ENCODE measurements around the gene COA3. TPM values are rescaled to one million over a fixed set of nuclear protein-coding genes. Genes with fewer than 3 reads are reported as not detected.

Gene COA3
- polyA plus RNA-seq, 4 donors = 101 to 317 (median 296) TPM

DNA sequence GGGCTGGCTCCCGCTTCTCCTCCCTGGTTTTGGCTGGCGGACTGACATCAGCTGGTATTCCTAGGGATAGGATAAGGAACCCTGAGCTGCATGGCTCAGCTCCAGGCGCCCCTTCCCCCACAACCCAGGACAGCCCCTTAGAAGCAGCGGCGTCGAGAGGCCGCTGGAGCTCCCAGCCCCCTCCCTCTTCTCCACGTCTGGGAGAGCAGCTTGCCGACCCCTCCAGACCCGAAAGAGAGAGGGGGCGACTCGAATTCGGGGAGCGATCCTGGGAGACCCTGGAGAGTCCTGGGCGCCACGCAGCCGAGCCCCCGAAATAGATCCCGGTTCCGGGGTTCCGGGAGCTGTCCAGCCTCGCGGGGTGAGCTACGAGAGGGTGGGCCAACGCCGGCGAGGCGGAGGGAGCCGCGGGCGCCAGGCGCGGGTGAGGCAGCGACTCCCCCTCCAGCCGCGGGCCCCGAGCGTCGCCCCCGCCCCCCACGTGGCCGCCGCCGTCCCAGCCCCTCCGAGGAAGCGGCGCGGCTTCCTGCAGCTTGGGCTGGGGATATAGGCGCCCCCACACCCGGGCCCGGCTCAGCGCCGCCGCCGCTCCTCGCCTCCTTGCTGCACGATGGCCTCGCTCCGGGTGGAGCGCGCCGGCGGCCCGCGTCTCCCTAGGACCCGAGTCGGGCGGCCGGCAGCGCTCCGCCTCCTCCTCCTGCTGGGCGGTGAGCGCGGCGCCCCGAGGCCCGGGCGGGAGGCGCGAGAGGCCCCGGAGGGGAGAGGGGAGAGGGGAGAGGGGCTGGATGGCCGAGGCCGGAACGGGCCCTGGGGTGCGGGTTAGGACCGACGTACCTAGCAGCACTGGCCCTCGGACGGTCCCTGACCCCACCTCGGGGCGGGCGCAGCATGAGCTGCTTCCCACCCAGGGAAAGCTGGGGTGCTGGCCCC lies 37.6 kb downstream of the COA3 start, which contains the start of gene RAMP2:
Gene RAMP2, plus strand, starts transcription at position 576 of the 930 bp plus-strand sequence. Its CDS starts 35 bp downstream, at position 611.
- DNase-seq (peak; percentile 11 to 63), FAIRE-seq (no peak)
- Histone ChIP-seq H3K27me3 (ENCODE audit: control insufficient read depth in 3 of 3, insufficient read depth in 3 of 3, low read length in 3 of 3) (peaks cover 0 to 12% (median 3%) of the 10 kb centered on the region in 3 donors), H3K27ac (ENCODE audit: low read depth in 1 of 3, low read length in 2 of 3) (peak within 1 kb of the TSS in 2 of 3 donors; percentile 1 to 24), H3K36me3 (ENCODE audit: control insufficient read depth in 3 of 3, insufficient read depth in 2 of 3, low read depth in 1 of 3, low read length in 3 of 3) (no peaks in the 10 kb centered on the region), H3K4me1 (ENCODE audit: control insufficient read depth in 3 of 3, insufficient read depth in 2 of 3, low read depth in 1 of 3, low read length in 2 of 3) (peaks cover 0 to 22% (median 0%) of the 10 kb centered on the region in 3 donors), H3K4me3 (ENCODE audit: low read depth in 1 of 3, low read length in 3 of 3) (peak within 1 kb of the TSS; percentile 20 to 57 (median 50)), H3K9me3 (ENCODE audit: control insufficient read depth in 2 of 2, insufficient read depth in 1 of 2, low read depth in 1 of 2, low read length in 1 of 2) (no peaks in the 10 kb centered on the region)
- WGBS, 3 donors = 3 to 5% (median 4%) methylated on average over 54 to 92 of the region's 92 CpGs

DNA sequence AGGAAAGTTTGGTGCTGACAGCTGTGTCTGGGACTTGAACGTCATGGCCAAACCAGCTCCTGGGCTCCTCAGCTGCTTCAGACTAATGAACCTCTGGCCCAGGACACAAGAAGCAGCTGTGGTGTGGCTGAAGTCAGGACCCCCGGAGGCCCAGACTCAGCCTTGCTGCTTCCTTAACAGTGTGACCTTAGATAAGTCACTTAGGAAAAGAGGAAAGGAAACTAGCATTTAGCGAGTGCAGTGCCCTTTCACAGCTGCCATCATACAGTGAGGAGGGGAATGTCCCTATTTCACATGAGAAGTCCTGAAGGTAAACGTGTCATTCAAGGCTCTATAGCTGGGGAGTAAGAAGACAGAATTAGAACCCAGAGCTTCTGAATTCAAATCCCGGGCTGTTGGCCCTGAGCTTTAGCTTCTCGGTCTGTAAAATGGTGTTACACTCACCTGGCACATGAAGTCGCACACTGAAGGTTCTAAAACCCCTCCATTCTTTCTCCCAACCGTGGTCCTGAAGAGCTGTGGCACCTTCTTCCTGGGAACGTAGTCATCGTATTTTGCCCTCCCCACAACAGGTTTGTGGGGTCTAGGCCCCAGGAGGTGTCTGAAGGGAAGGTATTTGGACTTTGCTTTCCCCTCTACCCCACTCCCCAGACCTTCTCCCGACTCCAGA lies 38.4 kb downstream of the COA3 start:
- no peak overlapping the region for H3K27ac ChIP-seq (ENCODE audit: low read depth in 1 of 3, low read length in 2 of 3)
- H3K9me3 ChIP-seq (ENCODE audit: control insufficient read depth in 2 of 2, insufficient read depth in 1 of 2, low read depth in 1 of 2, low read length in 1 of 2) = no peaks in the 10 kb centered on the region
- FAIRE-seq = no peak
- 29 to 43% (median 38%) methylated on average over 11 of the region's 11 CpGs for WGBS, 3 donors
- peaks cover 0 to 22% (median 0%) of the 10 kb centered on the region in 3 donors for H3K4me1 ChIP-seq (ENCODE audit: control insufficient read depth in 3 of 3, insufficient read depth in 2 of 3, low read depth in 1 of 3, low read length in 2 of 3)
- no peaks in the 10 kb centered on the region for H3K36me3 ChIP-seq (ENCODE audit: control insufficient read depth in 3 of 3, insufficient read depth in 2 of 3, low read depth in 1 of 3, low read length in 3 of 3)
- peak overlapping the region in 2 of 3 donors; percentile 50 to 57 for H3K4me3 ChIP-seq (ENCODE audit: low read depth in 1 of 3, low read length in 3 of 3)
- H3K27me3 ChIP-seq (ENCODE audit: control insufficient read depth in 3 of 3, insufficient read depth in 3 of 3, low read length in 3 of 3) = peaks cover 0 to 12% (median 3%) of the 10 kb centered on the region in 3 donors
- no peak for DNase-seq

GRCh38 chr17:42754782-42755181 lies 43.7 kb downstream of the COA3 start:
- DNase-seq = no peak
- peaks cover 0 to under 1% (median 0%) of the 10 kb centered on the region in 3 donors for H3K4me1 ChIP-seq (ENCODE audit: control insufficient read depth in 3 of 3, insufficient read depth in 2 of 3, low read depth in 1 of 3, low read length in 2 of 3)

DNA sequence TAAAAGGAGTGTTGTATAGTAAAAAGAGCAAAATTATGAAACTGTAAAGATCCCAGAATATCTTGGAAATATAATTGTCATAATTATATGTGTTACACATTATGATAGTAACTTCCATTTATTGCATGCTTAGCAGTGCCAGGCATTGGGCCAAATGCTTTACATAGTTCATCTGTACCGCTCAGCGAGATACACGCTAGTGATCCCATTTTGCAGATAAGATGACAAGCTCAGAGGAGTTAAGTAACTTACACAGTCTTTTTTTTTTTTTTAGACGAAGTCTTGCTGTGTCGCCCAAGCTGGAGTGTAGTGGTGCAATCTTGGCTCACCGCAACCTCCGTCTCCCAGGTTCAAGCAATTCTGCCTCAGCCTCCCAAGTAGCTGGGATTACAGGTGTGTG lies 46.9 kb downstream of the COA3 start:
- Histone ChIP-seq H3K4me3 (ENCODE audit: low read depth in 1 of 3, low read length in 3 of 3) (no peak overlapping the region), H3K36me3 (ENCODE audit: control insufficient read depth in 3 of 3, insufficient read depth in 2 of 3, low read depth in 1 of 3, low read length in 3 of 3) (no peaks in the 10 kb centered on the region), H3K4me1 (ENCODE audit: control insufficient read depth in 3 of 3, insufficient read depth in 2 of 3, low read depth in 1 of 3, low read length in 2 of 3) (no peaks in the 10 kb centered on the region), H3K27ac (ENCODE audit: low read depth in 1 of 3, low read length in 2 of 3) (no peak overlapping the region), H3K27me3 (ENCODE audit: control insufficient read depth in 3 of 3, insufficient read depth in 3 of 3, low read length in 3 of 3) (no peaks in the 10 kb centered on the region), H3K9me3 (ENCODE audit: control insufficient read depth in 2 of 2, insufficient read depth in 1 of 2, low read depth in 1 of 2, low read length in 1 of 2) (no peaks in the 10 kb centered on the region)
- DNase-seq (no peak), FAIRE-seq (no peak)
- WGBS, 3 donors = 56 to 65% (median 59%) methylated on average over 7 of the region's 7 CpGs

More at GRCh38 chr17:42754782-42755181, 43.7 kb downstream of the COA3 start:
- no peaks in the 10 kb centered on the region for H3K27me3 ChIP-seq (ENCODE audit: control insufficient read depth in 3 of 3, insufficient read depth in 3 of 3, low read length in 3 of 3)
- H3K4me3 ChIP-seq (ENCODE audit: low read depth in 1 of 3, low read length in 3 of 3) = no peak overlapping the region
- no peak overlapping the region for H3K27ac ChIP-seq (ENCODE audit: low read depth in 1 of 3, low read length in 2 of 3)
- 58 to 73% (median 69%) methylated on average over 3 of the region's 3 CpGs for WGBS, 3 donors
- H3K36me3 ChIP-seq (ENCODE audit: control insufficient read depth in 3 of 3, insufficient read depth in 2 of 3, low read depth in 1 of 3, low read length in 3 of 3) = no peaks in the 10 kb centered on the region
- H3K9me3 ChIP-seq (ENCODE audit: control insufficient read depth in 2 of 2, insufficient read depth in 1 of 2, low read depth in 1 of 2, low read length in 1 of 2) = no peaks in the 10 kb centered on the region
- no peak for FAIRE-seq

- Histone ChIP-seq H3K36me3 (ENCODE audit: control insufficient read depth in 3 of 3, insufficient read depth in 2 of 3, low read depth in 1 of 3, low read length in 3 of 3) (no peaks in the 10 kb centered on the region), H3K9me3 (ENCODE audit: control insufficient read depth in 2 of 2, insufficient read depth in 1 of 2, low read depth in 1 of 2, low read length in 1 of 2) (no peaks in the 10 kb centered on the region), H3K4me3 (ENCODE audit: low read depth in 1 of 3, low read length in 3 of 3) (no peak overlapping the region), H3K4me1 (ENCODE audit: control insufficient read depth in 3 of 3, insufficient read depth in 2 of 3, low read depth in 1 of 3, low read length in 2 of 3) (no peaks in the 10 kb centered on the region), H3K27me3 (ENCODE audit: control insufficient read depth in 3 of 3, insufficient read depth in 3 of 3, low read length in 3 of 3) (no peaks in the 10 kb centered on the region), H3K27ac (ENCODE audit: low read depth in 1 of 3, low read length in 2 of 3) (peak overlapping the region in 1 of 3 donors; percentile 63)
- WGBS, 3 donors = 36 to 57% (median 43%) methylated on average over 3 of the region's 3 CpGs
- DNase-seq (no peak), FAIRE-seq (no peak)
These were observed 47.7 kb downstream of the COA3 start for GRCh38 chr17:42750739-42751344.

DNA sequence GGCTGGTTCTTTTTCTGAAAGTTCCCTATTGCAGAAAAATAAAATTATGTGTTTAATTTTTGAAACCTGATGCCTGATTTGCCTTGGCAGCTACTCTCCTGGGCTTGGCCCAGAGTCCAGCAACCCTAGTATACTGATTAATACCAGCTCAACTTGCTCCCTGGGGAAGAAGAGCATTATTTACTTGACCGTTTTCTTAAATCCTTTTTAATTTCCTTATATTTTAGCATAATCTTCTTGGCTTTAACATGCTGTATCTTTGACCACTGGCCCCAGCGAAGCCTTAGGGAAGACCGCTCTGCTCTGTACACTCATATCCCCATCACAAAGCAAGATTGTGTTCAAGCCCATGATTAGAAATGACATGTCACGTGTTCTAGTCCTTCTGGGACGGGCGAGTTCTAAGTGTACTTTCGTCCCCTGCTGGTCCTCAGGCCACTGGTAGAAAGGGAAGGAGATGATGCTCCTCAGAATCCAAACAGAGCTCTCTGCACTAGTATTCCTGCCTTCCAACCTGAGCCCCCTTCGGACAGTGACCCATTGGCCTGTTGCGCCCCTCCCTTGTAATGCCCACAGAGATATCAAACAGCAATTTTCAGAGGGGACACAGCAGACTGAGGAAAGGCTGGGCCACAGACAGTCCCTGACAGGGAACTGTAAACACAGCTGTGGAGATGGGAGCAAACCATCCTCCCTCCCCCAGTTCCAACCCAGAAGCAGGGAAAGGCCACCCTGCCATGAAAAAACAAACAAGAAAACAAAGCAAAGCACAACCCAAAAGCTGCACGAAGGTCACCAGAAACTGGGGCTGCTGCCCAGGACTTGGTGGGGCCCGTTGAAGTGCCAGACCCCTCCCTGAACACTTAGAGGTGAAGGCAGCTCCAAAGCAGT lies 49.4 kb downstream of the COA3 start:
- Histone ChIP-seq H3K27ac (ENCODE audit: low read depth in 1 of 3, low read length in 2 of 3) (peak overlapping the region in 1 of 3 donors; percentile 50), H3K36me3 (ENCODE audit: control insufficient read depth in 3 of 3, insufficient read depth in 2 of 3, low read depth in 1 of 3, low read length in 3 of 3) (no peaks in the 10 kb centered on the region), H3K9me3 (ENCODE audit: control insufficient read depth in 2 of 2, insufficient read depth in 1 of 2, low read depth in 1 of 2, low read length in 1 of 2) (peaks cover 0 to 3% of the 10 kb centered on the region in 2 donors), H3K4me1 (ENCODE audit: control insufficient read depth in 3 of 3, insufficient read depth in 2 of 3, low read depth in 1 of 3, low read length in 2 of 3) (peaks cover 0 to 5% (median 0%) of the 10 kb centered on the region in 3 donors), H3K4me3 (ENCODE audit: low read depth in 1 of 3, low read length in 3 of 3) (no peak overlapping the region), H3K27me3 (ENCODE audit: control insufficient read depth in 3 of 3, insufficient read depth in 3 of 3, low read length in 3 of 3) (peaks cover 0 to 3% (median 0%) of the 10 kb centered on the region in 3 donors)
- no peak for FAIRE-seq
- DNase-seq = no peak
- 65 to 82% (median 78%) methylated on average over 11 of the region's 11 CpGs for whole genome bisulfite sequencing, 3 donors

DNA sequence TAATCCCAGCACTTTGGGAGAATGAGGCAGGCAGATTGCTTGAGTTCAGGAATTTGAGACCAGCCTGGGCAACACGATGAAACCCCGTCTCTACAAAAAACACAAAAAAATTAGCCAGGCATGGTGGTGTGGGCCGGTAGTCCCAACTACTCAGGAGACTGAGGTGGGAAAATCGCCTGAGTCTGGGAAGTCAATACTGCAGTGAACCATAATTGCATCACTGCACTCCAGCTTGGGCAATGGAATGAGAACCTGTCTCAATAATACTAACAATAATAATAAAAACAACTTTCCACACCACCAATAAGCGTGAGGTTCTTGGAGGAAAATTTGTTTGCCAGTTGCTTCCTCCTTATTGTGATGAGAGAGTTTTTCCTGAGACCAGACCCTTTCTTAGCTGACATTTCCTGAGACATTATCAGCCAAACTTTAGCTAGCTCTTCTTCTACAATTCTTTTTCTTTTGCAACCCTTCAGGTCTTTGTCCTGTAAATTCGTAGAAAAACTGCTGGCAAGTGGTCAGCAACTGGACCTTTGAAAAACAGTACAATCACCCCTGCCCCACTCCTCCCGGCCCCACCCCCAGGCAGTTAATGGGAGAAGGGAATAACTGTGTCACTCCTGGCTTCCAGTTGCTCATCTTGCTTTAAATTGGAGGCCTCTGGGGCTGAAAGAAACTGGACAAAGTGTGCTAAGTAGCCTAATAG lies 50.1 kb downstream of the COA3 start:
- DNase-seq (no peak), FAIRE-seq (no peak)
- H3K27ac ChIP-seq (ENCODE audit: low read depth in 1 of 3, low read length in 2 of 3) = peak overlapping the region in 1 of 3 donors; percentile 50
- 65 to 76% (median 72%) methylated on average over 7 of the region's 7 CpGs for WGBS, 3 donors
- peaks cover 0 to 3% (median 0%) of the 10 kb centered on the region in 3 donors for H3K27me3 ChIP-seq (ENCODE audit: control insufficient read depth in 3 of 3, insufficient read depth in 3 of 3, low read length in 3 of 3)
- peaks cover 0 to 3% of the 10 kb centered on the region in 2 donors for H3K9me3 ChIP-seq (ENCODE audit: control insufficient read depth in 2 of 2, insufficient read depth in 1 of 2, low read depth in 1 of 2, low read length in 1 of 2)
- H3K4me3 ChIP-seq (ENCODE audit: low read depth in 1 of 3, low read length in 3 of 3) = no peak overlapping the region
- H3K4me1 ChIP-seq (ENCODE audit: control insufficient read depth in 3 of 3, insufficient read depth in 2 of 3, low read depth in 1 of 3, low read length in 2 of 3) = peaks cover 0 to 13% (median 2%) of the 10 kb centered on the region in 3 donors
- H3K36me3 ChIP-seq (ENCODE audit: control insufficient read depth in 3 of 3, insufficient read depth in 2 of 3, low read depth in 1 of 3, low read length in 3 of 3) = no peaks in the 10 kb centered on the region

Data from small intestine (tissue), 7 donors.